GM12878 (cell line): ENCODE data around the gene NUAK2. TPM values are rescaled to one million over a fixed set of nuclear protein-coding genes. Genes with fewer than 3 reads are reported as not detected.

Experiments used
- ATAC-seq: fragments of 200-7000 bp; cut with Tn5 transposase; 3 replicates; pipeline ENCODE4 v1.9.1; 2020; ENCODE audit warnings: mild to moderate bottlenecking, moderate library complexity
- BruUV-seq: library from RNA; stranded (reverse); fragments of 400-500 nt; replicated peaks from 2 replicates; lab custom pipeline; 2021; lab: Mats Ljungman, UMichigan
- CTCF ChIA-PET: fragments of 300-600 bp; sonication (Branson Sonifier 250); formaldehyde crosslinking; extraction: SDS; loops from one replicate; lab custom pipeline; 2021; ENCODE audit warnings: inconsistent platforms; lab: Yijun Ruan, JAX
- POLR2A ChIA-PET: fragments of 350-600 bp; formaldehyde crosslinking; extraction: SDS; loops from one replicate; lab custom pipeline; 2021; ENCODE audit warnings: inconsistent platforms; lab: Charles Lee
- RAD21 ChIA-PET: fragments of 300-600 bp; sonication (Branson Sonifier 250); formaldehyde crosslinking; loops from one replicate; lab custom pipeline; 2023; ENCODE audit warnings: antibody characterized with exemption; ENCODE audit not compliant: unreplicated experiment; lab: Charles Lee
- SMC1A ChIA-PET: fragments of 300-600 bp; sonication (Branson Sonifier 250); formaldehyde crosslinking; loops from one replicate; lab custom pipeline; 2023; ENCODE audit not compliant: unreplicated experiment, uncharacterized antibody; lab: Charles Lee
- DNase-seq: peaks from one replicate; pipeline ENCODE4 v3.0.0-alpha.2; 2011; ENCODE audit warnings: low read depth, low spot score
- FAIRE-seq: peaks from 3 replicates; lab custom pipeline; 2011; peaks lifted over from hg19 to GRCh38; lab: Jason Lieb, UNC
- H2AFZ ChIP-seq: 2 replicates; pipeline ENCODE4 v1.6.0; 2011; ENCODE audit warnings: low read depth, low read length, control low read depth; ENCODE audit not compliant: control insufficient read depth
- H3K27ac ChIP-seq: 2 replicates; pipeline ENCODE4 v1.5.1; 2011; ENCODE audit warnings: control low read depth; ENCODE audit not compliant: control insufficient read depth, insufficient read depth
- H3K27me3 ChIP-seq, 2 experiments: replicated peaks in 1 of 2; 2 replicates each; pipeline versions ENCODE4 v1.6.0 to v1.6.1; 2011; ENCODE audit warnings: low read length in 1 of 2; ENCODE audit not compliant: control insufficient read depth in 2 of 2, insufficient read depth in 2 of 2
- H3K36me3 ChIP-seq, 2 experiments: 2 replicates each; pipeline ENCODE4 v1.5.1; 2011; ENCODE audit warnings: low read length in 1 of 2; ENCODE audit not compliant: control insufficient read depth in 2 of 2, insufficient read depth in 2 of 2
- H3K4me1 ChIP-seq: 2 replicates; pipeline ENCODE4 v1.6.1; 2011; ENCODE audit warnings: mild to moderate bottlenecking, low read length, moderate library complexity, mixed read lengths; ENCODE audit not compliant: control insufficient read depth, insufficient read depth
- H3K4me2 ChIP-seq: 2 replicates; pipeline ENCODE4 v1.6.0; 2011; ENCODE audit warnings: control low read depth; ENCODE audit not compliant: control insufficient read depth, insufficient read depth
- H3K4me3 ChIP-seq: fragments of 200-600 bp; sonication (generic); 2 replicates; pipeline ENCODE4 v1.5.1; 2016
- H3K79me2 ChIP-seq: 2 replicates; pipeline ENCODE4 v1.6.0; 2011; ENCODE audit warnings: low read length; ENCODE audit not compliant: control insufficient read depth, insufficient read depth
- H3K9ac ChIP-seq: 2 replicates; pipeline ENCODE4 v1.8.0; 2011; ENCODE audit warnings: low read length, control low read depth, mixed read lengths; ENCODE audit not compliant: control insufficient read depth, insufficient read depth
- H3K9me3 ChIP-seq: replicated peaks from 3 replicates; pipeline ENCODE4 v1.5.1; 2011; ENCODE audit warnings: mild to moderate bottlenecking, low read length; ENCODE audit not compliant: control insufficient read depth, insufficient read depth
- H4K20me1 ChIP-seq: 2 replicates; pipeline ENCODE4 v1.6.0; 2011; ENCODE audit not compliant: control insufficient read depth, insufficient read depth
- CHD2 ChIP-seq: IDR thresholded peaks from 2 replicates; pipeline ENCODE4 v1.6.1; 2011; ENCODE audit warnings: low read depth, low read length, improper control_type of control experiment, borderline replicate concordance
- RFX5 ChIP-seq: IDR thresholded peaks from 2 replicates; pipeline ENCODE4 v1.6.1; 2011; ENCODE audit warnings: low read depth, low read length, improper control_type of control experiment
- SMAD1 ChIP-seq: fragments of 450-650 bp; IDR thresholded peaks from 2 replicates; pipeline ENCODE4 v1.6.1; 2018; ENCODE audit warnings: mild to moderate bottlenecking, low read depth; ENCODE audit not compliant: partially characterized antibody
- YY1 ChIP-seq: IDR thresholded peaks from 2 replicates; pipeline ENCODE4 v1.6.1; 2011; ENCODE audit warnings: low read depth, mild to moderate bottlenecking, low read length
- ZNF622 ChIP-seq: fragments of 450-650 bp; IDR thresholded peaks from 2 replicates; pipeline ENCODE4 v1.6.1; 2017; ENCODE audit warnings: mild to moderate bottlenecking, inconsistent platforms
- WGBS: methylation state at CpG from one replicate; pipeline ENCODE4 v1.1.6; 2016; ENCODE audit warnings: low lambda C conversion rate; ENCODE audit not compliant: insufficient replicate concordance, insufficient coverage; ENCODE audit errors: missing lambda C conversion rate; 5-methylcytosine and 5-hydroxymethylcytosine counted together
- in situ Hi-C: fragments of 300-500 bp; cut with MboI; formaldehyde crosslinking; loops from 9 replicates; pipeline ENCODE4 v1.14.3; 2018; ENCODE audit warnings: mixed read lengths
- intact Hi-C: fragments of 100-400 bp; cut with micrococcal nuclease; formaldehyde crosslinking; loops from one replicate; pipeline ENCODE4 v1.14.2; 2022; ENCODE audit not compliant: unreplicated experiment
- polyA plus RNA-seq, 11 experiments: library from polyadenylated mRNA; depleted of rRNA in 4 of 11; unstranded in 6 of 11; stranded (reverse) in 5 of 11; fragments of >200 nt; fragmentation: Nextera tagmentation in 4 of 11; fragmentation: Illumina TruSeq in 1 of 11; extraction: Ambion mirVana in 4 of 11; extraction: Trizol in 1 of 11; gene quantifications; 1 replicate in 1 of 11; 2 replicates in 10 of 11; pipeline versions ENCODE4 v1.2.1 to v1.2.3, GENCODE V29; 2011 to 2016; ENCODE audit warnings: inconsistent platforms in 2 of 11, missing spikeins in 2 of 11, low read depth in 1 of 11
- total RNA-seq, 4 experiments: library from RNA; depleted of rRNA in 3 of 4; stranded (reverse); fragments of >200 nt in 3 of 4; fragmentation: Illumina TruSeq in 1 of 4; extraction: Trizol in 1 of 4; gene quantifications; 2 replicates each; pipeline versions ENCODE4 v1.2.1 to v1.2.3, GENCODE V29; 2013 to 2021
- TF ChIP-seq, protein P1 (sequence below): fragments of 150-350 bp; IDR thresholded peaks from 2 replicates; pipeline ENCODE4 v1.6.1; 2014; ENCODE audit warnings: mild to moderate bottlenecking, low read depth, low read length
- TF ChIP-seq, protein P2 (sequence below): fragments of 450-650 bp; IDR thresholded peaks from 2 replicates; pipeline ENCODE4 v1.6.1; 2017; ENCODE audit warnings: mild to moderate bottlenecking, low read depth, inconsistent platforms; ENCODE audit not compliant: poor library complexity, severe bottlenecking
- TF ChIP-seq, protein P3 (sequence below): fragments of 450-650 bp; IDR thresholded peaks from 2 replicates; pipeline ENCODE4 v1.6.1; 2017; ENCODE audit warnings: borderline replicate concordance

The NUAK2 gene
- total and polyA plus RNA-seq, 10 of the 15 experiments (the other 5 are each of a cell fraction or from before 2014, with no cell fraction given): 0.27 to 3.0 (median 1.2) TPM

GRCh38 chr1:205258719-205259118 is 62.8 kb downstream of the NUAK2 start (continued):
- TF ChIP-seq, protein P1, sequence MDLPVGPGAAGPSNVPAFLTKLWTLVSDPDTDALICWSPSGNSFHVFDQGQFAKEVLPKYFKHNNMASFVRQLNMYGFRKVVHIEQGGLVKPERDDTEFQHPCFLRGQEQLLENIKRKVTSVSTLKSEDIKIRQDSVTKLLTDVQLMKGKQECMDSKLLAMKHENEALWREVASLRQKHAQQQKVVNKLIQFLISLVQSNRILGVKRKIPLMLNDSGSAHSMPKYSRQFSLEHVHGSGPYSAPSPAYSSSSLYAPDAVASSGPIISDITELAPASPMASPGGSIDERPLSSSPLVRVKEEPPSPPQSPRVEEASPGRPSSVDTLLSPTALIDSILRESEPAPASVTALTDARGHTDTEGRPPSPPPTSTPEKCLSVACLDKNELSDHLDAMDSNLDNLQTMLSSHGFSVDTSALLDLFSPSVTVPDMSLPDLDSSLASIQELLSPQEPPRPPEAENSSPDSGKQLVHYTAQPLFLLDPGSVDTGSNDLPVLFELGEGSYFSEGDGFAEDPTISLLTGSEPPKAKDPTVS: no peak
- TF ChIP-seq YY1: no peak
- TF ChIP-seq ZNF622: no peak
- no peak for TF ChIP-seq SMAD1
- TF ChIP-seq RFX5: no peak

DNA sequence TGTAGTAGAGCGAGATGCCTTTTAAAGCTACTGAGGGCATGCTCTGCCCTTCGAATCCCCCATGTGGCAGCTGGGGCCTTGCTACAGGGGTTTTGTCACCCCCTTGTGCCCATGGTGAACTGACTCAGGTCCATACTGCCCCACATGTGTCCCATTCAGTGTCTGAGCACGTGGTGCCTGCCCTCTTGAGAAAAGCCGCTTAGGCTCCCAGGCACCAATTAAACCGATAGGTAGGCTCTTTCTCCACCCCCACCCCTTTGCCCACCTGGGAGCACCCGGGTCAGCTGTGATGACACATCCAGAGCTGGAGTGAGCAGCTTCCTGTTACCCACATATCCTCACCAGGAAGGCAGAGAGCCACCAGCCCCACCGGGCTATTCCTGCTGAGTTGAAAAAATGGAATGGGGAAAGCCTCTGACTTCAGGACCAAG is 63.3 kb downstream of the NUAK2 start:
- in situ Hi-C loops: loop anchor here (5.0 kb wide), 1 partner anchor 281 kb away; no protein-coding TSS in a partner anchor
- no peak overlapping the region for H3K4me2 ChIP-seq
- 19% methylated on average over 7 of the region's 7 CpGs for WGBS
- no peaks in the 10 kb centered on the region for H3K79me2 ChIP-seq
- POLR2A ChIA-PET: interaction anchor here (1.6 to 7.0 kb wide), 2 partner anchors 19 to 29 kb away, joined by 9 to 75 read pairs; partner anchors contain the start of gene TMCC2
- CTCF ChIA-PET: interaction anchor here (0.6 to 42.1 kb wide), 11 partner anchors 13 to 282 kb away, joined by 4 to 2333 read pairs (median 25); partner anchors contain the start of genes NUAK2 and TMCC2
- no peak for DNase-seq
- no peaks in the 10 kb centered on the region for H3K36me3 ChIP-seq
- no peak overlapping the region for H2AFZ ChIP-seq
- H3K9ac ChIP-seq: no peak overlapping the region
- H3K9me3 ChIP-seq: no peaks in the 10 kb centered on the region
- TF ChIP-seq, protein P2, sequence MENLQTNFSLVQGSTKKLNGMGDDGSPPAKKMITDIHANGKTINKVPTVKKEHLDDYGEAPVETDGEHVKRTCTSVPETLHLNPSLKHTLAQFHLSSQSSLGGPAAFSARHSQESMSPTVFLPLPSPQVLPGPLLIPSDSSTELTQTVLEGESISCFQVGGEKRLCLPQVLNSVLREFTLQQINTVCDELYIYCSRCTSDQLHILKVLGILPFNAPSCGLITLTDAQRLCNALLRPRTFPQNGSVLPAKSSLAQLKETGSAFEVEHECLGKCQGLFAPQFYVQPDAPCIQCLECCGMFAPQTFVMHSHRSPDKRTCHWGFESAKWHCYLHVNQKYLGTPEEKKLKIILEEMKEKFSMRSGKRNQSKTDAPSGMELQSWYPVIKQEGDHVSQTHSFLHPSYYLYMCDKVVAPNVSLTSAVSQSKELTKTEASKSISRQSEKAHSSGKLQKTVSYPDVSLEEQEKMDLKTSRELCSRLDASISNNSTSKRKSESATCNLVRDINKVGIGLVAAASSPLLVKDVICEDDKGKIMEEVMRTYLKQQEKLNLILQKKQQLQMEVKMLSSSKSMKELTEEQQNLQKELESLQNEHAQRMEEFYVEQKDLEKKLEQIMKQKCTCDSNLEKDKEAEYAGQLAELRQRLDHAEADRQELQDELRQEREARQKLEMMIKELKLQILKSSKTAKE: no peak
- TF ChIP-seq, protein P3, sequence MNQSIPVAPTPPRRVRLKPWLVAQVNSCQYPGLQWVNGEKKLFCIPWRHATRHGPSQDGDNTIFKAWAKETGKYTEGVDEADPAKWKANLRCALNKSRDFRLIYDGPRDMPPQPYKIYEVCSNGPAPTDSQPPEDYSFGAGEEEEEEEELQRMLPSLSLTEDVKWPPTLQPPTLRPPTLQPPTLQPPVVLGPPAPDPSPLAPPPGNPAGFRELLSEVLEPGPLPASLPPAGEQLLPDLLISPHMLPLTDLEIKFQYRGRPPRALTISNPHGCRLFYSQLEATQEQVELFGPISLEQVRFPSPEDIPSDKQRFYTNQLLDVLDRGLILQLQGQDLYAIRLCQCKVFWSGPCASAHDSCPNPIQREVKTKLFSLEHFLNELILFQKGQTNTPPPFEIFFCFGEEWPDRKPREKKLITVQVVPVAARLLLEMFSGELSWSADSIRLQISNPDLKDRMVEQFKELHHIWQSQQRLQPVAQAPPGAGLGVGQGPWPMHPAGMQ: no peak
- TF ChIP-seq CHD2: no peak
- RAD21 ChIA-PET: interaction anchor here (0.8 to 21.3 kb wide), 4 partner anchors 13 to 117 kb away, joined by 3 to 728 read pairs (median 4); partner anchors contain the start of gene TMCC2
- no TSS peak for BruUV-seq
- no peak for FAIRE-seq
- no peak overlapping the region for H3K4me3 ChIP-seq
- ATAC-seq: no peak; the same call in 2 of the 3 replicates
- no peaks in the 10 kb centered on the region; a peak in 2 of 4 replicates for H3K27me3 ChIP-seq
- H4K20me1 ChIP-seq: peaks cover 4% of the 10 kb centered on the region
- H3K27ac ChIP-seq: no peak overlapping the region
- SMC1A ChIA-PET: interaction anchor here (0.7 to 17.4 kb wide), 7 partner anchors 18 to 197 kb away, joined by 3 to 427 read pairs (median 5); partner anchors contain the start of genes RBBP5 and TMCC2
- intact Hi-C loops: loop anchor here (5.0 kb wide), 1 partner anchor 116 kb away; no protein-coding TSS in a partner anchor
- H3K4me1 ChIP-seq: no peaks in the 10 kb centered on the region
